ENCODE data around the gene CDK11B. TPM values are rescaled to one million over a fixed set of nuclear protein-coding genes. Genes with fewer than 3 reads are reported as not detected.

CDK11B gene
- 5.6 and 14.6 TPM in 2 replicates for total RNA-seq

DNA sequence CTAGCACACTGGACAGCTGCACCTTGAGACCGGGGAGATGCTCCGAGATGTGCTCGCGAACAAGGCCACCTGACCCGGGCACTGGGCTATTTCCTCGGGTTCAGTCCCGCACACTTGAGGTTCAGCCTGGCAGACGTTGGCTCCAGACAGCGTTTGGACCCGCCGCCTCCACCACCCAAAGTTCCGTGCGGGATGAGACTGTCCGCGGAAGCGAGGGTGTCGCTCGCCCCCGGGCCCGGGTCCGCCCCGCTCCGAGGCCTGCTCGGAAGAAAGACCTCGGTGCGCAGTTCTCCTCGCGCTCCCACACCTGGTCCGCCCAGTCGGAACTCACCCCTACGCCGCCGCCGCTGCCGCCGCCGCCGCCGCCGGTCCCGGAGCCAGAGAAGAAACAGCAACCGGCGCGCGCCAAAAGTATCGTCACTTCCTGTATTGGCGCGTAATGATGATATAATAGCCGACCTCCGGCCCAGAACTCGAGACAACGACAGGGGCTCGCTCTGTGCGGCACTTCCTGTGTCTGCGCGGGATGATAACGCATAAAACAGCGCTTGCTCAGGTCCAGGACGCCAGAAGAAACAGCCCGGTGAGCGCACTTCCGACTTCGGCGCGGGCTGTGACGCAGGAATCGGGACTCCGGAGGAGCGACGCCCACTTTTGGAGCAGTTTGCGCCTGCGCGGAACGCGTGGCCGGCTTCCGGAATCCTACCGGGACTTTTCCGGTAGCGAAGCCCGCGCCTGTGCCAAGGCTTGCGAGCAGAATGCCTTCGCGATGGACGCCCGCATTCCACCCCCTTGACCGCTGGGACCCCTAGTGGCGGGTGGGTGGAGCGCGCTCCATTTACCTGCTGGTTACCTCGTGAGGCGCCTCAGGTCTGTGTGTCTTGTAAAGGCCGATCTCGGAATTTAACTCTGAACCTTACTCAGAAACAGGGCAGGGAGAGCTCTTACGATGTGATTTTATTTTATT is at the start of gene CDK11B:
Gene CDK11B (minus strand): TSS at position 422 of the 967 bp plus-strand sequence. CDS start 1,519 bp downstream, outside the sequence.

DNA sequence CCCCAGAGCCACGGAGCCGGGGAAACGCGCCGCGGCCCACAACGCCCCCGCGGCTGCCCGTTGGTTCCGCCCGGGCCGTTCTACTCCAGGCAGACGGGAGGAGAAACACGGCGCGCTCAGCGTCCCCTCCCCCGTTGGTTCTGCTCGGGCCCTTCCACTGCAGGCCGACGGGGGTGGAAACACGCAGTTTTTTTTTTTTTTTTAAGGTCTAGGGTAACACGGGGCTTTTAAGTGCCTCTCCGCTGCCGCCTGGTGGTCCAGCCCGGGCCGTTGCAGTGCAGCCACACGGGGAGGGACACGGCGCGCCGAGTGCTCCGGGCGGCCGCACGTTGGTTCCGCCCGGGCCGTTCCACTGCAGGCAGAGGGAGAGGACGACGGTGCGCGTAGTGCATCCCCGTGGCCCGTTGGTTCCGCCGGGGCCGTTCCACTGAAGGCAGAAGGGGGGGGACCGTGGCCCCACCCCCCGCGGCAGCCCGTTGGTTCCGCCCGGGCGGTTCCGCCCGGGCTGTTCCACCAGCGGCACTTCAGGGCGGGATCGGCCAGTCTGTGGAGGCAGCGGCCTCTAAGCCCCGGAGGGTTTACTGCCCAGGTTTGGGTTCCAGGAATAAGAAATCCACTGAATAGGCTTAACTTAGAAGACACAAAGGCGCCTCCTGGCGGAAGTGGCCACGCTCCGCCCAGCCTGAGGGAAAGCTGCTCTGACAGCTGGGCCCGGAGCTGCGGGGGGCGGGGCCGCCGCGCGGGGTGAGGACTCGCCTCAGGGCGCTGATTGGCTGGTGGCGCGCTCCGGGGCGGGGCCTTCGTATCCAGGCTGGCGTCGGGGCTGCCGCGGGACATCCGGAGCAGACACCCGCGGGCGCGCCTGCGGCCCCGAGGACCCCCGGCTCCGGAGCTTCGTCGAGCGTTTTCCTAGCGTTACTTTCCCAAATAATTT is 34.2 kb upstream of the CDK11B start, which contains the start of gene SLC35E2B:
Gene SLC35E2B (minus strand): TSS at position 82 of the 934 bp plus-strand sequence. CDS start 16,096 bp downstream, outside the sequence.

DNA sequence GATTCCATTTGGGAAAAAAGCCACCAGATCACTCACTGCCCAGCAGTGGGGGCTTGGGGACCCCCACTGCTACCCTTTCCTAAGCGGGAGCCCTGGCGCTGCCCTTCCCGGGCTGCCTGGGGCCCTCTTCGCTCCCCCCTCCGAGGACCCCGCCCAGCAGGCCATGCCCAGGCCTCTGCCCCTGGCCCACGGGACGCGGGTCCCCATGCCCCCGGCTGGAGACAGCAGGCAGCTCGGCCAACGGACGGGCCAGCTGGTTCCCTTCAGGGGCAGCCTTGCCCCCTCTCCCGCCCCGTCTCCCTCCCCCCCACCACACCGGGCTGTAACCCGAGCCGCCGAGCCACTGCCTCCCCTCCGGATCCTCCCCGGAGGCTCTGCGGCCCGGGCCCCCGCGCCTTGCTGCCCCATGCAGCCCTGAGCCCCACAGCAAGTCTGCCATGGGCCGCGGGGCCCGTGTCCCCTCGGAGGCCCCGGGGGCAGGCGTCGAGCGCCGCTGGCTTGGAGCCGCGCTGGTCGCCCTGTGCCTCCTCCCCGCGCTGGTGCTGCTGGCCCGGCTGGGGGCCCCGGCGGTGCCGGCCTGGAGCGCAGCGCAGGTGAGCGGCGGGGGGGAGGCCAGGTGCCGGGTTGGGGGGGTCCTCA is 26.9 kb downstream of the CDK11B start, which contains the start of gene MMP23B:
Gene MMP23B (plus strand): TSS at position 392 of the 639 bp plus-strand sequence. CDS start 46 bp downstream, at position 438.

DNA sequence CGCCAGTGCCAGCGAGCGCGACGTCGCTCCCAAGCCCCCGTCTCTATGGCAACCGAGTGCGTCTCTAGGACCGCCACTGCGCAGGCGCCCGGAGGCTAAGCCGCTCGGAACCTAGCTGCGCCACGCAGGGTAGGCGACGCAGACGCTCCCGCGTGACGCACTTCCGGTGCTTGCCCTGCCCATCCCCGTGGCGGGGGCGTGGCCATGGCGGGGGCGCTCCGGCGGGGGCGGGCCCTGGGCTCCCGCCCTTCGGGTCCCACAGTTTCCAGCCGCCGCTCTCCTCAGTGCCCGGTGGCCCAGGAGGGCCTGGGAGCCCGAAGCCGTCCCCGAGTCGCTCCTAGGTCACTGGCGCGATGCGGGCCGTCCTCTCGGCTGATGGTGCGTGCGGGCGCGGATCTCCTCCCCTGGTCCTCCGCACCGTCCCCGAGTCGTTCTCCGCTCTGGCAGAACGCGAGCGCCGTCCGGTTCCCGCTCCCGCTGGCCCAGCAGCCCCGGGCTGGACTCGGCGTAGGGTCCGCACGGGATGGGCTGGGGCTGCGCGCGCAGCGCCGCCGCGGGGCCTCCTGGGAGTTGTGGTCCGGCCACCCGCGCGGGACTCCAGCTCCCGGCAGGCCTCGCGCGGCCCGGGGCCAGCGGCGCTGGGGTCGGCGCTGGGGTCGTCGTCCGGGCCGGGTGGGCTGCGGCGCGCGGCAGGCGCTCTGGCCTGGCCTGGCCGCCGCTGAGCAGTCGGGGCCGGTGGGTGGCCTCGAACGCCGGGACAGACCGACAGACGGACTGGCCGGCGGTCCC is 43.4 kb downstream of the CDK11B start, which contains the start of gene MIB2:
Gene MIB2 (plus strand): TSS at position 245 of the 789 bp plus-strand sequence. CDS start 7,953 bp downstream, outside the sequence.

DNA sequence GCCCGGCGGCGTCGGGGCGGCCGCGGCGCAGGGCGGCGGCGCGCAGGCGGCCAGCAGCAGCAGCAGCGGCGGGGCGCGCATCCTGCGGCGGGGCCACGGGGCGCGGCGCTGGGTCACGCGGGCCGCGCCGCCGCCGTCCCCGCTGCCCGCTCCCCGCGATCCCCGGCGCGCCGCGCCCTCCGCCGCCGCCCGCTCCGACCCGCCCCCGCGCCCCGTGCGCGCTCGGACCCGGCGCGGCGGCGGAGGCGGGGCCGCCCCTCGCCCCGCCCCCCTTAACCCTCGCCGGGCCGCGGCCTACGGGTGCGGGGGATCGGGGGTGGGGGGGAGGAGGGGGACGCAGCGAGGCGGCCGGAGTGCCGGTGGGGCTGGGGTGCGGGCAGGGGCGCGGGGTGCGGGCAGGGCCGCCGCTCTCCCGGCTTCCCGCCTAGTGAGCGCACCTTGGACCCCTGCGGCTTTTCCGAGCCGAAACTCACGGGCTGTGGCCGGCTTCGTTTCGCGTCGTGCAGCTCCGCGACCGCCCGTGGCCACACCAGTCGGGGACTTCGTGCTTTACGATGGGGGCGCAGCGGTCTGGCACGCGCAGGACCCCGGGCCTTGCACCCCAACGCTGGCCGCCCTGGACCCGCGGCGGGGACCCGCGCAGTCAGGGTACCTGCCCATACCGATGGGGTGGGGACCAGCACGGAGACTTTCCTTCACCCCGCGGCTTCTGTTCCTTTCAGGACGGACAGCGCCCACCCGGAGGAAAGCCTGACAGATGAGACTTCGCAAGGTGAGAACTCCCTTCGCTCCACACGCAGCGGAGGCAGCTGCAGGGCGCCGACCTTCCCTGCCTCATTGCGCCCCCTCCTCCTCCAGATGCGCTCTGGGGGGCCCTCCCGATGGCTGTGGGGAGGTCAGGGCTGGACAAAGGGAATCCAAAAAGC is 58.6 kb downstream of the CDK11B start, which contains the start of gene FNDC10:
Gene FNDC10 (minus strand): TSS at position 201 of the 926 bp plus-strand sequence. CDS start 120 bp downstream, at position 81.

Other genes starting within 250 kb of the CDK11B start
- under 0.01 TPM in 2 replicates for gene ANKRD65, start 237.7 kb downstream of the CDK11B start, total RNA-seq
- 2.9 and 9.0 TPM in 2 replicates for gene VWA1, start 223.3 kb downstream of the CDK11B start, total RNA-seq
- gene ATAD3C, start 209.3 kb downstream of the CDK11B start, total RNA-seq: not detected in 2 replicates
- 15.8 and 46.6 TPM in 2 replicates for gene ATAD3B, start 187.2 kb downstream of the CDK11B start, total RNA-seq
- 18.9 and 64.2 TPM in 2 replicates for gene ATAD3A, start 146.8 kb downstream of the CDK11B start, total RNA-seq
- gene TMEM240, start 118.4 kb downstream of the CDK11B start, total RNA-seq: 1.5 and 3.7 TPM in 2 replicates
- 71.9 and 130 TPM in 2 replicates for gene SSU72, start 84.1 kb downstream of the CDK11B start, total RNA-seq
- 1.3 and 1.7 TPM in 2 replicates for gene FNDC10, start 58.9 kb downstream of the CDK11B start, total RNA-seq
- 62.1 and 115 TPM in 2 replicates for gene MIB2, start 43.5 kb downstream of the CDK11B start, total RNA-seq
- gene MMP23B, start 26.8 kb downstream of the CDK11B start, total RNA-seq: 8.1 and 10.7 TPM in 2 replicates
- gene SLC35E2B, start 33.8 kb upstream of the CDK11B start, total RNA-seq: 20.7 and 26.8 TPM in 2 replicates
- 9.2 and 11.0 TPM in 2 replicates for gene CDK11A, start 65.4 kb upstream of the CDK11B start, total RNA-seq
- gene NADK, start 119.5 kb upstream of the CDK11B start, total RNA-seq: 31.6 and 39.3 TPM in 2 replicates
- 66.0 and 119 TPM in 2 replicates for gene GNB1, start 232.1 kb upstream of the CDK11B start, total RNA-seq

All from regular cardiac myocyte (primary cell).